Right forelimb (tissue), 1 donor: ENCODE measurements around the gene CADPS2.

ENCODE experiments used
- DNase-seq: peaks from one replicate; pipeline ENCODE4 v3.0.0-alpha.2; 2018

The CADPS2 gene

DNA sequence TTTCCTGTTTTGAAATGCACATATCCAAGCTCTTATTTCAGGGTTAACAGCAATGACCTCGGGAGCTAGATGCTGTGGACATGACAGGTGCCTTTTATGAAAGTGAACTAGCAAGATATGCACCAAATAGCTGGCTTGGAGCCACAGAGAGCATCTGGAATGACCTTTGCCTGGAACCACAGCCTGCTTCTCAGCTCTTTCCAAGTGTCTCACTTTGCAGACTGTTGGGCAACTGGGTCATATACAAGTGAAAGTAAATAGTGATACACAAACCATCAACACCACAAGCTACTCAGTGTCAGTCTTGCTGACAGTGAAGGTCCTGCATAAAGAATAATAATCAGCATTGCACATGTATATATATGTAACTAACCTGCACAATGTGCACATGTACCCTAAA, 370.9 kb downstream of the CADPS2 start:
- DNase-seq: no peak

DNA sequence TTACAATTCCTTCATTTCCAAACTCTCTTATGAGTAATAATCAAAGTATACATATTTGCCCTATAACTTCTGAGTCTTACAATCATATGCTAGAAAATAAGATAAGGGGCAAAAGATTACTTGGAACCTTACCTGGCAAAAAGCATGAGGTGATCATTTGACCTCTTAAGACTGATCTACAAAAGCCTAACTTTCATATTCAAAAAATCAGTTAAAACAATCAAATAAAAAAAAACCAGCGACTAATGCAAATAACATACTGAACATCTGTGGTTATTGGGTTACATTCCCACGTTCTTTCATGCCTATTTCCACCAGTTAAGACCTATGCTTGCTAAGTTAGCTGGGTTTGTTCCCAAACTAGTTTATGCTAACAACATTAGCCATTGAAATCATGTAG, 375.0 kb downstream of the CADPS2 start:
- DNase-seq: no peak

DNA sequence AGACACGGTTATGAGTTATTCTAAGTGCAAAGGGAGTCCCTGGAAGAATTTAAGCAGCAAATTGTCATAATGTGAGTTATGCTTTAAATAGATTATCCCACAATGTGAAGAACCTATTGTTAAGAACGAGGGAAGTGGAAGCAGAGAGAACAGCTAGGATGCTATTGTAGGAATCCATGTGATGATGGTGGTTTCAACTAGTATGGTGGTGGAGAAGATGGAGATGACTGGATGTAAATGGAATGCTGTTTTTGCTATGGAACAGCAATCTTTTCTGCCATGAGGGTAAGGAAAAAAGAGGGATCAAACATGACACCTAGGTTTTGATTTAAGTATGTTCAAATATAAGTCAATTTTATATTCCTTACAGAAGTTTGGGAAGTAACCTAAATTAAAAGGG, 378.7 kb downstream of the CADPS2 start:
- no peak for DNase-seq

DNA sequence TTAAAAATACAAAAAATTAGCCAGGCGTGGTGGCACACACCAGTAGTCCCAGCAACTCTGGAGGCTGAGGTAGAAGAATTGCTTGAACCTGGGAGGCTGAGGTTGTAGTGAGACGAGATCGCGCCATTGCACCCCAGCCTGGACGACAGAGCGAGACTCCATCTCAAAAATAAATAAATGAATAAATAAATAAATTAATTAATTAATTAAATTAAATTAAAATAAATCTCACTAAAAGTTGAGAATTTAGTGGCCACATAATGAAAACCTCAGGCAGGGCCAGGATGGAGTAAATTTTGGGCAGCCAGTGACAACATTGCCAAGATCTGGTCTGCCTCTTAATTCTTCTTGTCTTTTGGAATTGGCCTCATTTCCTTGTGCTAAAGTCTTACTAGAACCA, 394.3 kb downstream of the CADPS2 start:
- DNase-seq: no peak

DNA sequence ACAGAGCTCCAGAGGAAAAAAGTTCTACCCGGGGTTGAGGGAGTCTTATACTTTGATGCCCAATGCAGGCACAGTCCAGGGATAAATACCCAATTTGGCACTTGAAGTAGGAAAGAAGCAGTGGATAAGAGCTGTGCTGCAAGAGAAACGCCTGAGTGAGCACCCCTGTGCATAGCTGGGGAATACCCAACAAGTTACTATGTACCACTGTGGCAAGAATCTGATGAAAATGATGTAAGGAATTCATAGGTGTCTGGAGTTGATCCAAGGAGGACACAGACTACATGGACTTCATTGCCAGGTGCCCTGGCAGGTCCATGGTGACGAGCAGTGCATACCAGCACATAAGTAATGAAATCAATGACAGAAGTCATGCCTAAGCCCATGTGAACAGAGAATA, 398.0 kb downstream of the CADPS2 start:
- DNase-seq: no peak

DNA sequence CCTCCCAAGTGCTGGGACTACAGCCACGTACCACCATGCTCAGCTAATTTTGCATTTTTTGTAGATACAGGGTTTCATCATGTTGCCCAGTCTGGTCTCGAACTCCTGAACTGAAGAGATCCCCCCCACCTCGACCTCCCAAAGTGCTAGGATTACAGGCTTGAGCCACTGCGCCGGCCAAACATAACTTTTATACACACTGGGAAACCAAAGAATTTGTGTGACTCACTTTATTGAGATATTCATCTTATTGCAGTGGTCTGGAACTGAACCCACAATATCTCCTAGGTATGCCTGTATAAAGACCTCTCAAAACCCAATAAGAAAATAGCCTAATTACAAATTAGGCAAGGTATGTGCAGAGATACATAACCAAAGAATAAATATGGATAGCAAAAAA, 399.1 kb downstream of the CADPS2 start:
- no peak for DNase-seq

DNA sequence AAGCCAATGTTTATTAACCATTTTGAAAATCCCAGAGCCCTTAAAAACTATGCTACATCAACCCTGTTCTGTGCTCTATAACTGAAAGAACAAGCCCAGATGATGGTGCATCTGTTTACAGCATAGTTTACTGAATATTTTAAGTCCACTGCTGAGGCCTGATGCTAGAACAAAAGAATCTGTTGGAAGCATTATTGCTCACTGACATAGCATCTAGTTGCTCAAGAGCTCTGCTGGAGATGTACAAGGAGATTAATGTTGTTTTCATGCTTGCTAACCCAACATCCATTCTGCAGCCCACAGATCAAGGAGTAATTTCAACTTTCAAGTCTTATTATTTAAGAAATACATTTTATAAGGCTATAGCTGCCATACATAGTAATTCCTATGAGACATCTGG, 400.4 kb downstream of the CADPS2 start:
- DNase-seq: no peak

DNA sequence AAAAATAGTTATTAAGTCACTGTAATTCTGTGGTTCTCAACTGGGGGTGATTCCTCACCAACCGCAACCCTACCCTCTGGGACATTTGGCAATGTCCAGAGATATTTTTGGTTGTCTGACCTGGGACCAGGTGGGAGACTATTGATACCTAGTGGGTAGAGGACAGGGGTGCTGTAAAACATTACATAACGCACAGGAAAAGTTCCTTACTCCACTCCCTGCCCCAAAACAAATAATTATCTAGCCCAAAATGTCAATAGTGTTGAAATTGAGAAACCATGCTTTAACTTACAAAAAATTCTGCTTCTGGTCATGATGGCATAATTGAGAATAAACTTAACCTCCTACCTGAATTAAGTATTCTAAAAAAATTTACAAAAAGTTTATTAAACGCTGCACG, 404.0 kb downstream of the CADPS2 start:
- no peak for DNase-seq

DNA sequence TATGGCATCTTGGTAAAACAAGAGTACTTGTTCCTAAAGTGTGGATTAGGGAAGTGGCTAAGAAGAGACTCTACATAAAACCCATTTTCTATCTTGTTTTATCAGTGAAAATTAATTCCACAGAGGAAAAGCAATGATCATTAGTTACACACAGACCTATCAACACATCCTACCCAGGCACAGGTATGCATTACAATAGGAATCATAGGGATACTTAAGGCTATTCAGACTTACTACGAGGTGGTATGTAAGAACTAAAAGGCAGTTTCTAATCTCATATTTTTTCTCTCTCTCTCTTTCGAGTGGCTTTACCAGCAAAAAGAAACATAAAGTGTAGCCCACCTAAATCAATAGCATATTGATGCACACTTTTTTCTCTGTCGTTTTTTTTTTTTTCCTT, 415.4 kb downstream of the CADPS2 start:
- no peak for DNase-seq

DNA sequence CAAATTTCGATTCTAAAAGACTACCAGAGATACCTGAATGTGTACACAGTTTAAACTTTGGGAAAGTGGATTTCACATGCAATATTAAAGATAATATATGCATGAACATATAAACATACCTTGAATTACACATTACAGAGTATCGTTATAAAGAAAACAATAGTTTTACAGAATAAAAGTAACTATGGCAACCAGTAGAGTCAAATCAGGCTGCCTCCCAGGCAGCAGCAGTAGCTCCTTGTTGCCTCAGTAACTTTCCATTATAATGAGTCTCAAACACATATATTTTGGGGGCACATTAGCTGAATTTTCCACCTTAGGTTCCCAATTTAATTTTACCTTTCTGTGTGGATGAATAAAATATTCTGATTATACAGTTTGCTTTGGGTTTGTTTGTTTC, 417.3 kb downstream of the CADPS2 start:
- DNase-seq: no peak

DNA sequence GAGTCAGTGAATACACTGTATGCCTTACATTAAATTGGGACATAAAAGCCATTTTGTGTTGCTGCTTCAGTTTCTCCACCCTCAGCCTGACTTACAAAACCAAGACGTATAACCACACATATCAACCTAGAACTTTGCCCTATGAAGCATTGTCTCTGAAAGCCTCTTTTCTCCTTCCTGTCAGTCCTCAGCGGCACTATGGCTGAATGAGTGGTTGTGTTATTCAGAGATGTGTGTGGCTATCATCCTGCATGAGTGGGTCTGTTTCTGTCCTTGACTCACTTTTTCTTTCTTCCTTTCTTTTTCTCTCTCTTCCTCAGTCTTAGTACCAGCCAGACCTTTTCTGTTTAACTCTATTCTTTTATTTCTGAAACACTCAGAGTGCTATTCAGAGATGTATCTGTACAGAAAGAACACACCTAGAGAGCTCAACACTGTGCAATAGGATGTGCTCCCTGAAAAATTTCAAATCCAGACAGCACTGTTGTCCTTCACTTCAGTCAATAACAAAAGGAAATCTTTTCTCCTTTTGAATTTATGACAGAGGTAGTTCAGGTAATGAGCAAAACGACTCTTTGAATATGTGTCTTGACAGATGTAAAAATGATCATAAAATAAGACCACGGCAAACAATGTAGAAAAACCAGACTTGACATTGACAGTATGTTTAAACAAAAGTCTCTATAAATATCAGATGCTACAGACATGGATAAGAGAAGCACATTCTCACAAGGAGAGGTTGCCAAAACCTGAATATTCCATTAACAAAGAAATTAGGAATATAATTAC, 418.4 kb downstream of the CADPS2 start:
- DNase-seq: no peak

DNA sequence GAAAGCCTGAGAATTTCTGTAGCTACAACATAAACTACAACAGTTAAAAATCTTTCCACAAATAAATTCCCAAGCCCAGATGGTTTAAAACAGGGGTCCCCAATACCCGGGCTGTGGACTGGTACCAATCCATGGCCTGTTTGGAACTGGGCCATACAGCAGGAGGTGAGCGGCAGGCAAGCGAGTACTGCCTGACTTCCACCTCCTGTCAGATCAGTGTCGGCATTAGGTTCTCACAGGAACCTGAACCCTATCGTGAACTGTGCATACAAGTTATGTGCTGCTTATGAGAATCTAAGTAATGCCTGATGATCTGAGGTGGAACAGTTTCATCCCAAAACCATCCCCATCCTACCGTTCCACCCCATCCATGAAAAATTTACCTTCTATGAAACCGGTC, 421.0 kb downstream of the CADPS2 start:
- DNase-seq: no peak

DNA sequence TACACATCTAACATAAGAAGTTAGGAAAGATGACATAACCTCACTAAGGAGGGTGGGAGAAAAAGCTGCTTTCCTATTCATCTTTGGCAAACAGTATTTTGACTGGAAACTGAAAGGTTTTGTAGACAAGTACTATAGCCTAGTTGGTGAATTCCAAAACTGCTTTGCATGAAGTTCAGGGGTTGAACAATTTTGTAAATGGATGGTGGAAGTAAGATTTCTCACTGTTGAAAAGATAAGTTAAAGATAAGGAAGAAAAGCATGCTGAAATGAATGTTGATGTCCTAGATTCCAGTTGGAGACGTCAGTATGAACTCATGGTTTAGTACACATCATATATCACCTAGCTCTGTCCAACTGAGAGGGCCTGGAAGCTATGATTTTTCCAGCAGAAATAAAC, 422.6 kb downstream of the CADPS2 start:
- DNase-seq: no peak

DNA sequence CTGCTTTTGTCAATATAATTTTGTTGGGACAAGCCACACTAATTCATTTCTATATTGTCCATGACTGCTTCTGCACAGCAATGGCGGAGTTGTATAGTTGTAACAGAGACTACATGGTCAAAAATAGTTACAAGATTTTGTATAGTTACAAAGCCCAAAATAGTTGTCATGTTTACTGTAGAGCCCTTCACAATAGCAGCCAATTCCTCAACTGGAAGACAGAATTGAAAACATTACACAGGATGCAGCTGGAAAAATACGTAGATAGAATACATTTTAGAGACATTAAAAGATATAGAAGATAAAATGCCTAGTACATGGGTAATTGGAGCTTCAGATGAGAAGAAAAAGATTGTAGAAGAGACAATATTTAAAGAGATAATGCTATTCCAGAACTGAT, 425.3 kb downstream of the CADPS2 start:
- DNase-seq: no peak

DNA sequence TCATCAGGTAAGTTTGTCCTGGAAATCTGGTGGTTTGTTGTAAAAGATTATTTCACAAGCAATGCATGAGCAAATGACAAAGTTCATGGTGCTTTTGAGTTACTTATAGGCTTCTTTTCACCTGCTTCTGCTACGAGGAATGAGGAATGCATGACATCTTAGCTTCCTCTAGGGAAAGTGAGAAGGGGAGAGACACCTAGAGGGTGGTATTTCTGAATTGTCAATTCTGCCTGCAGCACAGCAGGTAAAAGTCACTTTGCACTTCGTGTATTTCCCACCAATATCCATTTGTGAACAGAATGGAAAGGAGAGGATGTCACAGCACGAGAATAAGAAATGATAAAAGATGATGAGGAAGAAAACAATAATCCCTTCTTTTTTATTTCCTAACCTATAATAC, 428.3 kb downstream of the CADPS2 start:
- no peak for DNase-seq

DNA sequence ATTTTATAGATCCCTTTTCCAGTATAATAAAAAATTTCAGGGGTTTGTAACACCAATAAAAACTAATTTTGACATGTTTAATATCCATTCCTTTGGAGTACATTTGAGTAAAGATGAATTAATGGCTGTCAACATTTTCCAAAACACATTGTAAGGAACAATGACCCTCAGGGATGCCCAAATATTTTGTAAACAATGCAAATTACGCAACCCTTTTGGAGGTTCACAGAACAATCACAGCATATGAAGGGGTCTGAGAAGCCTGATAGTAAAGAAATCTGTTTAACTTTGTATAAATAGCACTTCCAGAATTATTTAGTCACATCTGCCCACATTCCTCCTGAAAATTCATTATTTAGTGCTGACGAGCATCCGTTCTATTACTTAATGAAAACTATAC, 428.9 kb downstream of the CADPS2 start:
- DNase-seq: no peak

DNA sequence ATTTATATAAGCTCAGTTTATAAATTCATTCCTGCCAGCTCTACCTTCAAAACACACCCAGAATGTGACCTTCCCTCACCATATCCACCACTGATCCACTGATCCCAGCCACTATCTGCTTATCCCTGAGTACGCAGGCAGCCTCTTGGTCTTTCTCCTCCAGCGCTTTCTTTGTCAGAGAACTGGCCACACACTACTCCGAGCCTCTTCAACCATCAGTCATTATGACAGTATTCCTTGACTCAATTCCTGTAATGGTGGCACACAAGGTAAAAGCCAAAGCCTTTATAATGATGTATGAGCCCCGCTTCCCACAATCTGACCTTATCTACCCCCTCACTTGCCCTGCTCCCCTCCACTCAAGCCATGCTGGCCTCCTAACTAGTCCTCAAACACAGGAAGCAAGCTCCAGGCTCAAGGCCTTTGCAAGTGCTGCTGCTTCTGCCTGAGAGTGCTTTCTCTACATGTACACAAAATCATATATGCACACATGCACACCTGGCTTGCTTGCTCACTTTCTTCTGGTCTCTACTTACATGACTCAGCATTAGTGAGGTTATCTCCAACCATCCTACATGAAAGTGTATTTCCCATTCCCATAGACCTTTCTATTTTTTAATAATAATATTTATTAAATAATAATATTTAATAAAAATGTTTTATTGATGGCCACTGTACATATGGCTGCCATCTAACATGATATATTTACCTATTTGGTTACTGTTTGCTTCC, 431.3 kb downstream of the CADPS2 start:
- no peak for DNase-seq

DNA sequence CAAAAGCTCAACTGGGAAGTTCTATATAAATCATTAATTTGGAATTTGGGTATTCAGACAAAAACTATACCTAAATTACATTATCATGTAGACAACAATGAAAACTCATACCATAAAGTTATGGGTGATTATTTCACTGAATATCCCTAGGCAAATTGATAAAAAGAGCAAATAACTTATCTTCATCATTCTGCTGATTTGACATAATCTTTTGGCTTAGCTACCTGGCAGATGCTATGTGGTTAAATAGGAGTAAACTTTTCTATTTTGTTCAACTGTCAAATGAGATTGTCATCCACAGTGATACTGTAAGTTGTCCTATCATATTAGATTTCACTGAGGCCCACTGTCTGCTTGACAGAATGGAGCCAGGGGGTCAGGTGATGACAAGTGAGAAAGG, 432.8 kb downstream of the CADPS2 start:
- no peak for DNase-seq

DNA sequence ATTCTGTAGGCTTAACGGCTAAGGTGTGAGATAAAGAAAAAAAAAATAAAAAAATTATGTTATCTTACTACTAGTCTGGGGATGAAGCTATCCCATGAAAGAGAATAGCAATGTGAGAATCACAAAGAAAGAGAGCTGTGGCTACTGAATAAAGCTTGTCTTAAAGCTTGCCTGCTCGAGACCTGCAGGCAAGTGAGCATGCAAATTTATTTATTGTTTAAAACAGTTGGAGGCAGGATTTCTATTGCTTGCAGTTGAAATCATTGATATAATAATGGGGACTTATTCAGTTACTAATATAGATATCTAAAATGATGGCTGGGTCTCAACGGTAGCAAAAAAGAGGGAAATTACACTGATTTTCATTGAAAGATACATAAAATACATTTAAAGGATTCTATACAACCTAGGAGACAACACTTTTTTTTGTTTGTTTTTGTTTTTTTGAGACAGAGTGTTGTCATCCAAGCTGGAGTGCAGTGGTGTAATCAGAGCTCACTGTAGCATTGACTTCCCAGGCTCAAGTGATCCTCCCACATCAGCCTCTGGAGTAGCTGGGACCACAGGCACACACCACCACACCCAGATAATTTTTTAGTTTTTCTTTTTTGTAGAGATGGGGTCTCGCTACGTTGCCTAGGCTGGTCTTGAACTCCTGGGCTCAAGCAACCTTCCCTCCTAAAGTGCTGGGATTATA, 437.2 kb downstream of the CADPS2 start:
- DNase-seq: no peak

DNA sequence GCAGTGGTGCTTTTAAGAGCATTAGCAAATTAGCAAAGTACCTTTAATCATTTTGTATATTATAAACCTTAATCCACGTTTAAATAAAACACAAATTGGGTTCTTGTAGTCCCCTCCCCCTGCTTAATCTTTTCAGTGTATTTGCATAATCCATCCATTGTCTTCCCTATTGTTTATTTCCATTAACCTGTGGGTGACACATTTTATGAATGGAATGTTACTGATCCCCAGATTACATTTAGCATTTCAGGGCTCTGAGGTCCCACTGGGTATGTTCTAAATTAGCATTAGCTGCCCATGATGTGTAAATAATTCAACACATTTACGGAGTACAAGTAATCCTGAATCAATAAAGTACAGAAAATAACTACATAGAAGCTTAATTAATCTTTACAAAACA, 443.3 kb downstream of the CADPS2 start:
- no peak for DNase-seq

DNA sequence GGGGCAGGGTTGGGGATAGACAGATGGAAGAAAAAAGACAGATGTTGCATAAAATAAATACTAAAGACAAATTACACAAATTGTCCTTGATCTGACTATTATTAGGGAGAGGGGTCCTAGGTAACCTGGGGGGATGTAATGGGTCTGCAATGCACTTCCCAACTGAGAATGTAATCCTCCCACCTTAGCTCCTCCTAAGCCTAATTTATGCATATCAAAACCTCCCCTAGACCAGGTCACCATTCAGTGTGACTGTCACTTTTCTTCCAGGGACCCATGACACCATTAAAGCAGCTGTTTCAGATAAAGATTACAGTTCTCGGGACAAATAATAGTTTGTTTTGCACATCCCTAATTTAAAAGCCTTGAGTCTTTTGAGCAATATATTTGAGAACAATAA, 447.8 kb downstream of the CADPS2 start:
- DNase-seq: no peak

DNA sequence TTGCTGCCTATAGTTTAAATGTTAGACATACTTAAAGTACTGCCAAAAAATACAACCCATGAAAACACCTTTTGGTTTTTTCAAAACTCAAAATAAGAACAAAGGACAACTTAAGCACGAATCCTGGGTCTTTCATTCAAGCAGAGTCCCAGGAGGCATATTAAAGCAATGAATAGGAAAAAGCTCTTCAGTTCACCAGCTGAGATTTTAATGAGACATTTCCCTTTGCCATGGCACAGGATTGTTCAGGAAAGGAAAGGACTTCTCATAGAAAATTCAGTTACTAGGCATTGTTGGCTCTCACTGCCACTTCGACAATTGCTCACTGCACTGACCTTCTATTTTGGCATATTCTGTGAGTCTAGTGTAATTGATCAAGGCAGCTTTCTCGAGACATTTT, 448.3 kb downstream of the CADPS2 start:
- no peak for DNase-seq

DNA sequence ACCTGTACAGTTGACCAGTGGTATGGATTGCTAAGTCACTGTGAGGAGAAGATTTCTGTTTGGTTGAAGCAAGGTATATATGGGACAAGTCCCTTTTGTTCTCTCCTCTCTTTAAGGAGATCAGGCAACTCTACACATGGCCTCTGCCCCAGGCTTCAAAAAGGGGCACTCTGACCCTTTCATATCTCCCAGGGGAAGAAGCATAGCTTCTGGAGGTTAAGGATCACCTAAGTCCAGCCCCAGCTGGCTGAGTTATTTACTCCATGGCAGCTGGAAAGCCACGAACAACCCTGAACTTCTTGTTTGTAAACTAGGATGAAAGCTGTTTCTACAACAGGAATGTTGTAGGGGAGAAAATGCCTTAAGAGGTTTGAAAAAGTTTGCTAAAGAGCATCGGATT, 452.5 kb downstream of the CADPS2 start:
- no peak for DNase-seq

DNA sequence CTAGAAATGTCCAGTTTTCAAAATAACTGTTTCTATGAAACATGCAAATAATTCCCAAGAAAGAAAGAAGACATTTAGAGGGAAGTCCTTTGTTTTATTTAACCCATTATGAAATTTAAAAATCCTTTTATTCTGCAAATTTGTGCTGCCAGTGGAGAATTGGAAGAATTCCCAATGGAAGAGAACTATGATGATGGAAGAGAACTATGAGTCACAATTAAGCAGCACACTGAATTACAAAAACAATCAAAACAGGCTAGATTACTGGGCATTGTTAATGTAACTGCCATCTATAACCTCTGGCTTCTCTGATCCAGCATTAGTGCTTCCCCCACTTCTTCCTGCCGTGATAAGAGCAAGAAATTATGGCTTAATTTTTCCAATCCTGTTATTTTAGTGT, 455.6 kb downstream of the CADPS2 start:
- no peak for DNase-seq
